H1 (cell line): ENCODE data around the gene MYPOP. TPM values are rescaled to one million over a fixed set of nuclear protein-coding genes. Genes with fewer than 3 reads are reported as not detected.

ENCODE experiments used
- BACH1 ChIP-seq: IDR thresholded peaks from 2 replicates; pipeline ENCODE4 v1.6.1; 2012; ENCODE audit warnings: low read length, improper control_type of control experiment
- BRCA1 ChIP-seq: IDR thresholded peaks from 2 replicates; pipeline ENCODE4 v1.6.1; 2012; ENCODE audit warnings: low read depth, low read length, improper control_type of control experiment
- CHD1 ChIP-seq: IDR thresholded peaks from 2 replicates; pipeline ENCODE4 v1.6.1; 2012; ENCODE audit warnings: low read depth, low read length, improper control_type of control experiment
- CHD7 ChIP-seq: fragments of 300-600 bp; sonication (generic); IDR thresholded peaks from 2 replicates; pipeline ENCODE4 v1.7.1; 2012; ENCODE audit warnings: low read length, moderate library complexity, mild to moderate bottlenecking, inconsistent platforms; ENCODE audit not compliant: insufficient replicate concordance
- CTBP2 ChIP-seq: IDR thresholded peaks from 2 replicates; pipeline ENCODE4 v1.7.0; 2011; ENCODE audit warnings: borderline replicate concordance, mild to moderate bottlenecking, moderate library complexity, mixed read lengths, low read length; ENCODE audit not compliant: insufficient read depth, insufficient read length
- E2F6 ChIP-seq: IDR thresholded peaks from 2 replicates; pipeline ENCODE4 v1.6.1; 2012; ENCODE audit warnings: inconsistent platforms
- KDM4A ChIP-seq: IDR thresholded peaks from one replicate; pipeline ENCODE4 v1.7.1; 2012; ENCODE audit warnings: low read depth, mild to moderate bottlenecking, moderate library complexity, low read length, inconsistent platforms; ENCODE audit not compliant: severe bottlenecking
- MAFK ChIP-seq: IDR thresholded peaks from 2 replicates; pipeline ENCODE4 v1.6.1; 2012; ENCODE audit warnings: low read depth, mild to moderate bottlenecking, improper control_type of control experiment, low read length
- NANOG ChIP-seq: IDR thresholded peaks from 2 replicates; pipeline ENCODE4 v1.6.1; 2011; ENCODE audit warnings: low read length, low read depth, mild to moderate bottlenecking, inconsistent platforms; ENCODE audit not compliant: insufficient read depth, poor library complexity, severe bottlenecking
- SAP30 ChIP-seq: fragments of 300-600 bp; sonication (generic); IDR thresholded peaks from 2 replicates; pipeline ENCODE4 v1.7.1; 2012; ENCODE audit warnings: low read length, moderate library complexity, mild to moderate bottlenecking, inconsistent platforms; ENCODE audit not compliant: insufficient read depth, insufficient replicate concordance
- polyA plus RNA-seq, 7 experiments: library from polyadenylated mRNA; depleted of rRNA in 3 of 7; stranded (reverse) in 5 of 7; unstranded in 2 of 7; fragments of >200 nt in 5 of 7; fragments of 200-250 nt in 2 of 7; gene quantifications; 1 replicate in 5 of 7; 2 replicates in 1 of 7; 4 replicates in 1 of 7; pipeline versions ENCODE4 v1.2.1 to v1.2.3, GENCODE V29; 2011 to 2013; ENCODE audit warnings: missing spikeins in 2 of 7, mixed read lengths in 2 of 7
- total RNA-seq: library from RNA; stranded (reverse); fragmentation: NEBNext Ultra II Directional; extraction: Animal tissue kit (Norgen Biotek cat#: 25700); gene quantifications from 2 replicates; pipeline ENCODE4 v1.2.1, GENCODE V29; 2021

MYPOP gene
- total and polyA plus RNA-seq, 2 of the 8 experiments (the other 6 are each of a cell fraction or from before 2014, with no cell fraction given): 3.2 to 11.1 TPM

GRCh38 chr19:45852145-45852750 lies 50.2 kb downstream of the MYPOP start (continued):
- TF ChIP-seq CTBP2 (no peak), CHD7 (no peak), SAP30 (no peak), E2F6 (no peak), MAFK (no peak), KDM4A (no peak), CHD1 (no peak), BRCA1 (no peak), BACH1 (no peak), NANOG (no peak)
- TF ChIP-seq, all 59 proteins: peak for 0
